Activated B cell treated with CpG ODN at 0.5 μM for 24 hours (primary cell): ENCODE results near the gene ANKRD33. TPM values are rescaled to one million over a fixed set of nuclear protein-coding genes. Genes with fewer than 3 reads are reported as not detected.

Experiments used
- ATAC-seq: fragments of 200-7000 bp; cut with Tn5 transposase; one replicate; pipeline ENCODE4 v1.10.0; 2021; ENCODE audit warnings: low read depth, mild to moderate bottlenecking, moderate library complexity
- CTCF ChIA-PET: fragments of 350-600 bp; sonication (Branson Sonifier 250); formaldehyde crosslinking; loops from one replicate; lab custom pipeline; 2021; ENCODE audit warnings: antibody characterized with exemption; lab: Charles Lee
- POLR2A ChIA-PET: fragments of 350-600 bp; sonication (Branson Sonifier 250); formaldehyde crosslinking; loops from one replicate; lab custom pipeline; 2021; ENCODE audit warnings: antibody characterized with exemption; lab: Charles Lee
- DNase-seq: peaks from one replicate; pipeline ENCODE4 v3.0.0; 2022
- H3K27ac Mint-ChIP-seq: one replicate; pipeline ENCODE4 v1.8.0; 2020; ENCODE audit warnings: mixed read lengths
- H3K27me3 Mint-ChIP-seq: one replicate; pipeline ENCODE4 v1.8.0; 2021; ENCODE audit warnings: mixed read lengths
- H3K36me3 Mint-ChIP-seq: one replicate; pipeline ENCODE4 v1.8.0; 2021; ENCODE audit warnings: low read depth, mixed read lengths
- H3K4me1 Mint-ChIP-seq: one replicate; pipeline ENCODE4 v1.8.0; 2021; ENCODE audit warnings: mixed read lengths
- H3K4me3 Mint-ChIP-seq: one replicate; pipeline ENCODE4 v1.8.0; 2020; ENCODE audit warnings: mild to moderate bottlenecking, mixed read lengths
- H3K9me3 Mint-ChIP-seq: one replicate; pipeline ENCODE4 v1.8.0; 2020; ENCODE audit warnings: mixed read lengths
- intact Hi-C: fragments of 100-400 bp; cut with micrococcal nuclease; formaldehyde crosslinking; loops from one replicate; pipeline ENCODE4 v1.15.1; 2024
- total RNA-seq: library from RNA; stranded (reverse); gene quantifications from 2 replicates; pipeline ENCODE4 v1.2.3, GENCODE V29; 2022
- TF ChIP-seq, protein P1 (sequence below): fragments of 200-600 bp; IDR thresholded peaks from one replicate; pipeline ENCODE4 v1.8.0; 2022; ENCODE audit warnings: antibody characterized with exemption, mild to moderate bottlenecking

Gene ANKRD33
- total RNA-seq, 1 donor from 2014 or later = not detected

DNA sequence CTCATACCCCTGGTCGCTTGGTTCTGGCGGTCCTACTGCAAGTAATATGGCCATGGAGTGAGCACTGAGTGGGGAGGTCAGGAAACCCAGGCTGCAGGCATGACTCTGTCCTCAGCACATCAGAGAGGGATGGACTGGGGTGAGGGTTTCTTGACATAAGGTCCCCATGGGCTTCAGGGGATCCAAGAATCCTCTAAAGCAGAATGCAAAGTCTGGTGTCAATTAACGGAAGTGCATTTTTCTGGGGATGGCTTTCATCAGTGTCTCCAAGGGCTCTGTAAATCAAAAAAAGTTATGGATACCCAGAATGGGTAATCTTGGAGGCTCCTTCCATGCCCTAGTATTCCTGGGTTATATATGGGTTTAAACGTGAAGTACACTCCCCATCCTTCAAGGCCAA, 43.0 kb upstream of the ANKRD33 start:
- H3K27ac Mint-ChIP-seq = no peak overlapping the region
- H3K36me3 Mint-ChIP-seq = no peaks in the 10 kb centered on the region
- H3K4me3 Mint-ChIP-seq = no peak overlapping the region
- H3K4me1 Mint-ChIP-seq = peaks cover 9% of the 10 kb centered on the region
- CTCF ChIA-PET = no interaction called here
- DNase-seq (no peak), ATAC-seq (no peak)
- TF ChIP-seq, protein P1, sequence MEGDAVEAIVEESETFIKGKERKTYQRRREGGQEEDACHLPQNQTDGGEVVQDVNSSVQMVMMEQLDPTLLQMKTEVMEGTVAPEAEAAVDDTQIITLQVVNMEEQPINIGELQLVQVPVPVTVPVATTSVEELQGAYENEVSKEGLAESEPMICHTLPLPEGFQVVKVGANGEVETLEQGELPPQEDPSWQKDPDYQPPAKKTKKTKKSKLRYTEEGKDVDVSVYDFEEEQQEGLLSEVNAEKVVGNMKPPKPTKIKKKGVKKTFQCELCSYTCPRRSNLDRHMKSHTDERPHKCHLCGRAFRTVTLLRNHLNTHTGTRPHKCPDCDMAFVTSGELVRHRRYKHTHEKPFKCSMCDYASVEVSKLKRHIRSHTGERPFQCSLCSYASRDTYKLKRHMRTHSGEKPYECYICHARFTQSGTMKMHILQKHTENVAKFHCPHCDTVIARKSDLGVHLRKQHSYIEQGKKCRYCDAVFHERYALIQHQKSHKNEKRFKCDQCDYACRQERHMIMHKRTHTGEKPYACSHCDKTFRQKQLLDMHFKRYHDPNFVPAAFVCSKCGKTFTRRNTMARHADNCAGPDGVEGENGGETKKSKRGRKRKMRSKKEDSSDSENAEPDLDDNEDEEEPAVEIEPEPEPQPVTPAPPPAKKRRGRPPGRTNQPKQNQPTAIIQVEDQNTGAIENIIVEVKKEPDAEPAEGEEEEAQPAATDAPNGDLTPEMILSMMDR = no peak
- POLR2A ChIA-PET = no interaction called here
- H3K9me3 Mint-ChIP-seq = no peaks in the 10 kb centered on the region
- intact Hi-C loops = no loop called here
- peaks cover 46% of the 10 kb centered on the region for H3K27me3 Mint-ChIP-seq

DNA sequence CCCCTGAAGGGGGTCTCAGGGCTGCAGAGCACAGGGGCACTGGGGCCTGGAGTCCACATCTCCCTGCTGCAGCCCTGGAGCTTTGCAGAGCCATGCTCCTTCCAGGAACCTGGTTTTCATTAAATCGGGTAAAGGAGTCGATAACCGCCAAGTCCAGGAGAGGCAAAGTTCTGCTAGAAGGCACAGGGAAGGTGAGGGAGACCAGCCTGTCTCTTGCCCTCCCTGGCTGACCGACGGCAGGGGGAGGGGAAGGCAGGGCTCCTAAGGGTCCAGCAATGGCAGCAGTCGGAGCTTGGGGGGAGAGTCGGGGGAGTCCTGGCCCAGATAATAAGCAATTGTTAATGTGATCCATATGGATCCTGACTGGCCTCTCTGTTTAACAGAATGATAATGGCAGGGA, 42.4 kb upstream of the ANKRD33 start:
- ChIA-PET CTCF (no interaction called here), POLR2A (no interaction called here)
- no peak for DNase-seq
- intact Hi-C loops = no loop called here
- Mint-ChIP-seq H3K27me3 (peaks cover 44% of the 10 kb centered on the region), H3K4me1 (peaks cover 9% of the 10 kb centered on the region), H3K9me3 (no peaks in the 10 kb centered on the region), H3K36me3 (no peaks in the 10 kb centered on the region), H3K4me3 (no peak overlapping the region), H3K27ac (no peak overlapping the region)
- ATAC-seq = no peak
- TF ChIP-seq, protein P1 = no peak

DNA sequence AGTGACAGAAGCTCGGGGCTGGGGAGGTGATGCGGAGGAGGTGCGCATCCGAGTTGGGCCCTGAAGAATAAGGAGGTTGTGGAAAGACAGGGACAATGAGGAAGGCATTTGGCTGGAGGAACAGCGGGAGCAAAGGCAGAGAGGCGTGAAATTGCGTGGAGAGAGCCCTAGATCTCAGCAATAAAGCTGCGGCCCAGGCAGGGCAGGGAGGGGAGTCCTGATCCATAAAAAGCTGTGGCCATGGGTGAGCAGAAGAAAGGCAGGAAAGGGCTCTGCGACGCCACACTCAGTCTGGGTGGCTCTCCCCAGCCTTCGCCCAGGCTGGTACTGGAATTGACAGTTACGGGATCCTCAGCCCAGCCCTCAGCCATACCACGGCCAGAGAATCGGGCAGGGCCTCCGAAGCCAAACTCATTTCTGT, 41.6 kb upstream of the ANKRD33 start:
- CTCF ChIA-PET = no interaction called here
- no peaks in the 10 kb centered on the region for H3K36me3 Mint-ChIP-seq
- POLR2A ChIA-PET = no interaction called here
- peaks cover 11% of the 10 kb centered on the region for H3K4me1 Mint-ChIP-seq
- no peak overlapping the region for H3K27ac Mint-ChIP-seq
- no peak for DNase-seq
- no peak for ATAC-seq
- H3K9me3 Mint-ChIP-seq = no peaks in the 10 kb centered on the region
- TF ChIP-seq, protein P1 = no peak
- intact Hi-C loops = no loop called here
- H3K4me3 Mint-ChIP-seq = peak overlapping the region; percentile 79
- peaks cover 49% of the 10 kb centered on the region for H3K27me3 Mint-ChIP-seq

DNA sequence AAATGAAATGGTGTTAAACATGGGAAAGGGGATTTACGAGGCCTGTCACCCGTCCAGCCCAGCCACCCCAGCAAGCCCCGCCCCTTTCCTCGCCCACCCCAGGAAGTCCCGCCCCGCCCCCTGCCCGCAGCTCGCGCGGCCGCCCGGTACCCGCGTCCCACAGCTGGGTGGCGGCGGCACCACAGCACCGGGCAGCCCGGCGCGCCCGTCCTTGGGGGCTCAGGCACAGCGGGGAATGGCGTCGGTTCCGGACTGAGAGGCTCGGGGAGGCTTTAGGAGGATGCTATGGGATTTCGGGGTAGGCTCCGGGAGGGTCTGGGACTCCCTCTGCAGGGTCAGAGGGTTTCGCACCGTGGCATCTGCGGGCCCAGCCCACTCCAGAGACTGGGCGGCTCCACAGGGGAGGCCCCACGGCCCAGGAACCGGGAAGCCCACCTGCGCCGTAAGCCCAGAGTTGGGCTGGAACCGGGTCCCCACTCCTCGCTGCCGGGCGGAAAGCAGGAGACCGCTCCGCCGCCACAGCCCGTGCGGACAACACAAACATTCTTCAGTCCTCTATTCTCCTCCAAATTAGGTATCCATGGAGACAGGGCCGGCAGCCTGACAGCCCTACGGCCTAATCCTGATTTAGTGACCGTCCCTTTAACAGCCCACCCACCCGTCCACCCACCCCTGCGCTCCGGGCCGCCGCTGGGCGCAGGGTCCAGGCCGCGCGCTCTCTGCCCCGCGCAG, 40.8 kb upstream of the ANKRD33 start:
- no peaks in the 10 kb centered on the region for H3K36me3 Mint-ChIP-seq
- intact Hi-C loops = no loop called here
- no peak overlapping the region for H3K27ac Mint-ChIP-seq
- CTCF ChIA-PET = no interaction called here
- H3K9me3 Mint-ChIP-seq = no peaks in the 10 kb centered on the region
- peak; percentile 81 for ATAC-seq
- peaks cover 15% of the 10 kb centered on the region for H3K4me1 Mint-ChIP-seq
- POLR2A ChIA-PET = no interaction called here
- H3K4me3 Mint-ChIP-seq = peak overlapping the region; percentile 79
- TF ChIP-seq, protein P1 = no peak
- peaks cover 51% of the 10 kb centered on the region for H3K27me3 Mint-ChIP-seq
- peak; percentile 41 for DNase-seq

DNA sequence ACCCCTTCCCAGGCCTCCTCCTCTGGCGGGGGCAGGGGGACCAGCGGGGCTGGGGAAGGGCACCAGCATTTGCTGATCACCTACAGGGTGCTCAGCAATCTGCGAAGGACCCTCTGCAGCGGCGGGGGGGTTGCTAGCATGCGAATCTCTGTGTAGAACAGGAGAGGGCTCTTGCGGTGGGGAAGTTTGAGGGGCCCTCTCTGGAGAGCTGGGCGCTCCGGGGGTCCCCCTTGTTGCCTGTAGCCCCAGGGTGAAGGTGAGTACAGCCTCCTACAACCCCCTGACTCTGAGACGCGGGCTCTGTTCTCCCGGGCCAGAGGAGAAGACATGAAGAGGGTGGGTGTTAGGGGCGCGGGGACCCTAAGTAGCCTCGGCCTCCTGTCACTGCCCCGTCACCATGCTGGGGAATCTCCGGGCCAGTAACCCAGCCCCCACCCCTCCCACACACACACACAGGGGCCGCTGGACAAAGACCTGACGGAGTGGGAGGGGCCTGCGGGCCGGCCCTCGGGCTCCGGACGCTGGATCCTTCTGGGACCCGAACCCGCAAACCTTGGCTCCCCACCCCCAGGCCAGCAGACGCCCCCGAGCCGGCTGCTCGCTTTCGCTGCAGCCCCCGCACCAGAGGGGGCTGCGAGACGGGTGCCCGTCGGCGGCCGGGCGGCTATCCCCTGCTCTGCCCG, 40.1 kb upstream of the ANKRD33 start:
- intact Hi-C loops = no loop called here
- TF ChIP-seq, protein P1 = no peak
- POLR2A ChIA-PET = no interaction called here
- DNase-seq = no peak
- Mint-ChIP-seq H3K36me3 (no peaks in the 10 kb centered on the region), H3K4me3 (peak overlapping the region; percentile 57), H3K9me3 (no peaks in the 10 kb centered on the region), H3K27ac (no peak overlapping the region), H3K4me1 (peaks cover 15% of the 10 kb centered on the region), H3K27me3 (peaks cover 53% of the 10 kb centered on the region)
- CTCF ChIA-PET = no interaction called here
- ATAC-seq = peak; percentile 29
